Measurements from ENCODE around the gene COL13A1.
A peak's percentile ranks its signal among the peaks of the same experiment; 100 is the strongest.

COL13A1 gene

GRCh38 chr10:69878038-69878437 is 76.3 kb downstream of the COL13A1 start:
- H4K20me1 ChIP-seq: no peaks in the 10 kb centered on the region; a peak in 2 of 22 replicates
- peak overlapping the region in 1 of 11 experiments; percentile 21; a peak in 2 of 22 replicates for H3K9ac ChIP-seq
- no peak for TF ChIP-seq Cebpa-rat (IDR thresholded peaks at IDR 0.05)
- no peaks in the 10 kb centered on the region for H3K9me3 ChIP-seq (replicated peaks in 1 of 11)
- H3K4me3 ChIP-seq: no peak overlapping the region
- H3K4me1 ChIP-seq: peaks cover 15 to 53% (median 35%) of the 10 kb centered on the region in 10 experiments
- peaks cover 0 to 31% (median 0%) of the 10 kb centered on the region in 11 experiments; a peak in 6 of 22 replicates for H3K27me3 ChIP-seq
- H3K27ac ChIP-seq: no peak overlapping the region
- H3K4me2 ChIP-seq: peak overlapping the region in 7 of 11 experiments; percentile 22 to 92 (median 42); a peak in 11 of 22 replicates
- H3K36me3 ChIP-seq: no peaks in the 10 kb centered on the region

- H3K9me3 ChIP-seq (replicated peaks in 1 of 11): no peaks in the 10 kb centered on the region
- H3K4me1 ChIP-seq: peaks cover 15 to 53% (median 35%) of the 10 kb centered on the region in 10 experiments
- H3K36me3 ChIP-seq: no peaks in the 10 kb centered on the region
- H3K27me3 ChIP-seq: peaks cover 0 to 31% (median 0%) of the 10 kb centered on the region in 11 experiments; a peak in 6 of 22 replicates
- peak overlapping the region in 4 of 11 experiments; percentile 42 to 99 (median 95); a peak in 5 of 22 replicates for H3K4me2 ChIP-seq
- H3K9ac ChIP-seq: no peak overlapping the region
- H3K27ac ChIP-seq: no peak overlapping the region
- no peak overlapping the region for H3K4me3 ChIP-seq
- no peaks in the 10 kb centered on the region; a peak in 2 of 22 replicates for H4K20me1 ChIP-seq
- no peak for TF ChIP-seq Cebpa-rat (IDR thresholded peaks at IDR 0.05)
These were observed 77.2 kb downstream of the COL13A1 start for GRCh38 chr10:69878951-69879350.

GRCh38 chr10:69879634-69880257 is 78.0 kb downstream of the COL13A1 start:
- peaks cover 15 to 53% (median 35%) of the 10 kb centered on the region in 10 experiments for H3K4me1 ChIP-seq
- no peak for TF ChIP-seq Cebpa-rat (IDR thresholded peaks at IDR 0.05)
- H3K4me3 ChIP-seq: peak overlapping the region in 3 of 10 experiments; percentile 38 to 53 (median 43); a peak in 3 of 20 replicates
- H3K4me2 ChIP-seq: peak overlapping the region; percentile 62 to 99 (median 90)
- peaks cover 0 to 31% (median 0%) of the 10 kb centered on the region in 11 experiments; a peak in 6 of 22 replicates for H3K27me3 ChIP-seq
- H3K9me3 ChIP-seq (replicated peaks in 1 of 11): no peaks in the 10 kb centered on the region
- peak overlapping the region in 2 of 11 experiments; percentile 31 to 48; a peak in 2 of 22 replicates for H3K27ac ChIP-seq
- peak overlapping the region in 3 of 11 experiments; percentile 56 to 66 (median 62); a peak in 3 of 22 replicates for H3K9ac ChIP-seq
- H4K20me1 ChIP-seq: no peaks in the 10 kb centered on the region; a peak in 2 of 22 replicates
- H3K36me3 ChIP-seq: no peaks in the 10 kb centered on the region

- H3K9me3 ChIP-seq (replicated peaks in 1 of 11): no peaks in the 10 kb centered on the region
- H4K20me1 ChIP-seq: no peaks in the 10 kb centered on the region; a peak in 2 of 22 replicates
- H3K4me1 ChIP-seq: peaks cover 15 to 52% (median 35%) of the 10 kb centered on the region in 10 experiments
- peaks cover 0 to 31% (median 0%) of the 10 kb centered on the region in 11 experiments; a peak in 6 of 22 replicates for H3K27me3 ChIP-seq
- H3K4me3 ChIP-seq: peak overlapping the region in 4 of 10 experiments; percentile 17 to 53 (median 40); a peak in 5 of 20 replicates
- H3K9ac ChIP-seq: peak overlapping the region in 7 of 11 experiments; percentile 6 to 66 (median 56); a peak in 11 of 22 replicates
- no peaks in the 10 kb centered on the region for H3K36me3 ChIP-seq
- peak overlapping the region in 4 of 11 experiments; percentile 4 to 48 (median 29); a peak in 6 of 22 replicates for H3K27ac ChIP-seq
- TF ChIP-seq Cebpa-rat (IDR thresholded peaks at IDR 0.05): no peak
- H3K4me2 ChIP-seq: peak overlapping the region; percentile 62 to 99 (median 90)
These were observed 78.8 kb downstream of the COL13A1 start for GRCh38 chr10:69880301-69881081.

GRCh38 chr10:69881202-69881601 is 79.5 kb downstream of the COL13A1 start:
- TF ChIP-seq Cebpa-rat (IDR thresholded peaks at IDR 0.05): no peak
- H3K4me3 ChIP-seq: peak overlapping the region in 1 of 10 experiments; percentile 53; a peak in 3 of 20 replicates
- no peaks in the 10 kb centered on the region for H3K9me3 ChIP-seq (replicated peaks in 1 of 11)
- H3K9ac ChIP-seq: peak overlapping the region in 6 of 11 experiments; percentile 6 to 66 (median 59); a peak in 10 of 22 replicates
- H3K4me1 ChIP-seq: peaks cover 15 to 49% (median 35%) of the 10 kb centered on the region in 10 experiments
- H4K20me1 ChIP-seq: no peaks in the 10 kb centered on the region; a peak in 1 of 22 replicates
- peak overlapping the region; percentile 62 to 99 (median 90); a peak in 19 of 22 replicates for H3K4me2 ChIP-seq
- H3K27me3 ChIP-seq: peaks cover 0 to 31% (median 0%) of the 10 kb centered on the region in 11 experiments; a peak in 6 of 22 replicates
- H3K27ac ChIP-seq: peak overlapping the region in 3 of 11 experiments; percentile 27 to 48 (median 31); a peak in 3 of 22 replicates
- no peaks in the 10 kb centered on the region for H3K36me3 ChIP-seq

GRCh38 chr10:69883310-69884023 is 81.8 kb downstream of the COL13A1 start:
- no peaks in the 10 kb centered on the region for H3K9me3 ChIP-seq (replicated peaks in 1 of 11)
- H3K27me3 ChIP-seq: peaks cover 0 to 31% (median 0%) of the 10 kb centered on the region in 11 experiments; a peak in 6 of 22 replicates
- no peak overlapping the region for H3K9ac ChIP-seq
- no peak overlapping the region for H3K4me2 ChIP-seq
- peaks cover 15 to 34% (median 26%) of the 10 kb centered on the region in 10 experiments for H3K4me1 ChIP-seq
- no peaks in the 10 kb centered on the region for H4K20me1 ChIP-seq
- H3K36me3 ChIP-seq: no peaks in the 10 kb centered on the region
- no peak for TF ChIP-seq Cebpa-rat (IDR thresholded peaks at IDR 0.05)
- H3K27ac ChIP-seq: no peak overlapping the region
- H3K4me3 ChIP-seq: no peak overlapping the region

- Histone ChIP-seq H3K4me2 (no peak overlapping the region), H3K27ac (no peak overlapping the region), H3K4me3 (no peak overlapping the region), H4K20me1 (no peaks in the 10 kb centered on the region), H3K36me3 (no peaks in the 10 kb centered on the region), H3K27me3 (peaks cover 0 to 31% (median 0%) of the 10 kb centered on the region in 11 experiments; a peak in 6 of 22 replicates), H3K9ac (no peak overlapping the region), H3K9me3 (replicated peaks in 1 of 11) (no peaks in the 10 kb centered on the region), H3K4me1 (peaks cover 15 to 31% (median 26%) of the 10 kb centered on the region in 10 experiments)
- no peak for TF ChIP-seq Cebpa-rat (IDR thresholded peaks at IDR 0.05)
These were observed 82.3 kb downstream of the COL13A1 start for GRCh38 chr10:69884024-69884367.

GRCh38 chr10:69884686-69885085 is 83.0 kb downstream of the COL13A1 start:
- TF ChIP-seq Cebpa-rat (IDR thresholded peaks at IDR 0.05): no peak
- Histone ChIP-seq H3K27ac (no peak overlapping the region), H3K36me3 (no peaks in the 10 kb centered on the region), H4K20me1 (no peaks in the 10 kb centered on the region), H3K4me3 (no peak overlapping the region), H3K27me3 (peaks cover 0 to 26% (median 0%) of the 10 kb centered on the region in 11 experiments; a peak in 6 of 22 replicates), H3K4me2 (no peak overlapping the region), H3K9ac (no peak overlapping the region), H3K4me1 (peaks cover 15 to 25% (median 20%) of the 10 kb centered on the region in 10 experiments), H3K9me3 (replicated peaks in 1 of 11) (no peaks in the 10 kb centered on the region)
